ENCODE measurements around the gene SH3BP5L.

SH3BP5L gene

DNA sequence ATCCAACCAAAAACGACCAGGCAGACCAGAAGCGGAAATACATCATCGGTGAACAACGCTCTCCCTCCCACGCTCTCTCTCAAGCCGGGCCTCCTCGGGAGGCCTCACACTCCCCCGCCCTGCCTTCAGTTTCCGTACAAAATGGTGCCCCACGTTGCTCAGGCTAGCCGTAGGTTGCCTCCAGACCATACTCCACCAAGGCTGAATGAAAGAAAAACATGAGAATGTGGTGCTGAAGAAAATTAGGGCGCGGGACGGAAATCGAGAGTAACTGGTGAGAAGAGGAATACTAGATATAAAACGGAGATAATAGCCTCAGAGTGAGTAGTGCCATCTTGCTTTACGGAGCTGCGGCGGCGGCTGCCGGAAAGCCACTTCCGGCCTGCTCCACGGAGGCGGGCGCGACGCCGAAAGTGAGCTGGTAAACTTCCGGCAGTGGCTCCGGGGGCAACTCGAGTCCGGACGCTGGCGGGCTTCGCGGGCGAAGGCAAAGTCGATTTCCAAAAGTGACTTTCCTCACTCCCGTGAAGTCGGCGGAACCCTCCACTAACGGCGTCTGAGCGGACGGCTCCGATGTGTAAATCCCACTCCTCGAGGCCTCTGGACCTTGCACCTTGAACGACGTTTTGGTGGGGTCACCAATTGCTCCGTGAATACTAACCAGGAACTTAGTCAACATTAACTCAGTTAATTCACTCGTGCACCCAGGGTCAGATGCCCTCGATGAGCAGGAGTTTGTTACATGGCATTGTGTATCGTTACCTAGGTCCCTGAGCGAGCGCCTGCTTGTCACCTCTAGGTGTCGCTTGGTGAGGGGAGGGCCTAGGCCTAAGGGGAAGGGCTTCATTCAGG is at the start of gene SH3BP5L:
Gene SH3BP5L, minus strand, starts transcription at position 7 of the 852 bp plus-strand sequence. CDS start 980 bp downstream, outside the sequence.
- DNase-seq: peak; percentile 97

- peak; percentile 99 for DNase-seq
Observed at GRCh38 chr1:248873993-248874533, 48.3 kb upstream of the SH3BP5L start.

GRCh38 chr1:248873409-248873992 is 47.8 kb upstream of the SH3BP5L start:
- peak; percentile 99 for DNase-seq

DNA sequence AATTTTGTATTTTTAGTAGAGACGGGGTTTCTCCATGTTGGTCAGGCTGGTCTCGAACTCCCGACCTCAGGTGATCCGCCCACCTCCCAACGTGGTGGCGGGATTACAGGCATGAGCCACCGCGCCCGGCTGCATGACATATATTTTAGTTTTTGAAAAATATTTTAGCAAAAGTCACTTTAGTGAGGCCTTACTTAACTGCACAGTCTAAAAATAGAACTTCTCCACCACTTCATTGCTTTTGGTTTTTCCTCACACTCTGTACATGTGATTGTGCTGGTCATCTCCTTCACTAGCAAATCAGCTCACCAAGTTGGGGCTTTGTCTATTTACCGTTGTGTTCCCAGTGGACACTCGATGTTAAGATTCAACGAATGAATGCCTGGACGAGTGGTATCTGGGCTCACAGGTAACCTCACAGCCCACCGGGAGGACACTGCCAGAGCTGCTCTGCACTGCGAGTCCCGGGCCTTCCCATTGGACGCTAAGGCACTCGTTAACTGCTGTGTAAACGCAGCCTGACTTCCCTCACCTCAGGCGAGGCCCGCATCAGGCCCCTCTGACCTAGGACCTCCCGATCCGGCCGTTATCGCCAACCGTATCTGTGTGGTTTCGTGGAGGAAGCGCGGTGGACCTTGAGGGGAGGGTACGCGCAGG is 47.2 kb upstream of the SH3BP5L start:
- peak; percentile 70 for DNase-seq

GRCh38 chr1:248871837-248872401 is 46.2 kb upstream of the SH3BP5L start:
- DNase-seq: no peak

DNA sequence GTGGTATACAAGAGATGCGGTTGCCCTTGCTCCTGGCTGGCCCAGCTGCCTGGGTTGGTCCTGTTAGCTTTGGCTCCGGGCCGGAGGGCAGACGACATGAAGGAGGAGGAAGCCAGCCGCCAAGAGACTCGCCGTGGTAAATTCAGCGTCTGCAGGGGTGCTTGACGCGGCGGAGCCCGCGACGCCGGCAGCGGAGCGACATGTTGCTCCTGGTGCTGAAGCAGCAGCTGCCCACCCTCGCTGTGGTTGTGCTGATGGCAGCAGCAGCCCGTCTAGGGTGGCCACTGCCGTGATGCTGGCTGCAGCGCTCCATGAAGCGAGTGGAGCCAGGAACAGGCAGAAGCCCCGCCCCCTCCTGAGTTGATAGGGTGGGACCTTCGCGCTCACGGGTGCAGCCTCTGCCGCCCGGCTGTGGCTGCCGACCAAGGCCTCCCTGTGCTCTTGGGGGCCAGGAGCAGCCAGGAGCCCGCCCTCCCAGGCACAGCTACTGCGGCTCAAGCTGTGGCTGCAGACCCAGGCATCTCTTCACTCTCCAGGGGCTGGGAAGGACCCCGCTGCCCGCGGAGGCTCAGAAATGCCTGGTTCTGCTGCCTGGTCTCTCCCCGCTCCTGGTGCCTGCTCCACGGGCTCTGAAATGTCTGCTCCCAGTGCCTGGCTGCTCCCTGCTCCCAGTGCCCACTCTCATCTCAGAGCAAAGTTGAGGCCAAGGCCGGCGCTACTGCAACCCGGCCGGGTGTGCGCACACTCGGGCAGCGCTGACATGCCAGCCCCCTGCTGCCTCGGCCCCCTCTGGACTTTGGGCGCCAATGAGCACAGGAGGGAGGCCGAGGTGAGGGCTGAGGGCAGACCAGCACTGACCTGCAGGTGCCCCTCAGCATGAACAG is 37.5 kb upstream of the SH3BP5L start:
- DNase-seq: peak; percentile 91

DNA sequence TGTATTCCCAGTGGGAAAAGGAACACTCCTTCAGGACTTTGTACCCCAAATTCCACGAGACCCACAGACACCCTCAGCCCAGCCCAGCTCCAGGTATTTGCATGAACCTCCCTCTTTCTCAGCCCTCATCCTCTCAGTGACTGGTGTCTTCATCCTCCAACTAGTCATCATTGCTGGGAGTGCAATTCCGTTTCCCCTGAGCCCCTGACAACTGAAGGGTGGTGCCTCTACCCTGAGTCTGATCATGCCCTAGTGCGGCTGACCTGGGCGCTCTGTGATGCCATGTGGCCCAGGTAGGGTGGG is 36.9 kb upstream of the SH3BP5L start:
- no peak for DNase-seq

DNA sequence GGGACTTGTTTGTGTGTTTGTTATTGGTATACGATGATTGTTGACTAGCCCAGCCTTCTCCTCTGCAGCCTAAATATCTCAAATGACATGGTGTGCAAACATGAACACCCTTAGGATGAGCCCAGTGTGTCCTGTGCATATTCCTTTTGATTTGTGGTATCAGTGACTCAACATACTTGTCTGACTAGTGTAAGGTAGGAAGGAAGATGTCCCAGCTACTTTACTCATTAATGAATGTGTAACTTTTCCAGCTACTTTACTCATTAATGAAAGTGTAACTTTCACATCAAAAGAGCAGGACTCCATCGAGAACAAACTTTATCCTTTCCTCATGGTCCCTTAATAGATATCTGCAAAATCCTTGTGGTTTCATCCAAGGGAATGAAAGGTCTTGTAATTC is 35.9 kb upstream of the SH3BP5L start:
- no peak for DNase-seq

- DNase-seq: no peak
Observed at GRCh38 chr1:248860007-248860406, 34.3 kb upstream of the SH3BP5L start.

DNA sequence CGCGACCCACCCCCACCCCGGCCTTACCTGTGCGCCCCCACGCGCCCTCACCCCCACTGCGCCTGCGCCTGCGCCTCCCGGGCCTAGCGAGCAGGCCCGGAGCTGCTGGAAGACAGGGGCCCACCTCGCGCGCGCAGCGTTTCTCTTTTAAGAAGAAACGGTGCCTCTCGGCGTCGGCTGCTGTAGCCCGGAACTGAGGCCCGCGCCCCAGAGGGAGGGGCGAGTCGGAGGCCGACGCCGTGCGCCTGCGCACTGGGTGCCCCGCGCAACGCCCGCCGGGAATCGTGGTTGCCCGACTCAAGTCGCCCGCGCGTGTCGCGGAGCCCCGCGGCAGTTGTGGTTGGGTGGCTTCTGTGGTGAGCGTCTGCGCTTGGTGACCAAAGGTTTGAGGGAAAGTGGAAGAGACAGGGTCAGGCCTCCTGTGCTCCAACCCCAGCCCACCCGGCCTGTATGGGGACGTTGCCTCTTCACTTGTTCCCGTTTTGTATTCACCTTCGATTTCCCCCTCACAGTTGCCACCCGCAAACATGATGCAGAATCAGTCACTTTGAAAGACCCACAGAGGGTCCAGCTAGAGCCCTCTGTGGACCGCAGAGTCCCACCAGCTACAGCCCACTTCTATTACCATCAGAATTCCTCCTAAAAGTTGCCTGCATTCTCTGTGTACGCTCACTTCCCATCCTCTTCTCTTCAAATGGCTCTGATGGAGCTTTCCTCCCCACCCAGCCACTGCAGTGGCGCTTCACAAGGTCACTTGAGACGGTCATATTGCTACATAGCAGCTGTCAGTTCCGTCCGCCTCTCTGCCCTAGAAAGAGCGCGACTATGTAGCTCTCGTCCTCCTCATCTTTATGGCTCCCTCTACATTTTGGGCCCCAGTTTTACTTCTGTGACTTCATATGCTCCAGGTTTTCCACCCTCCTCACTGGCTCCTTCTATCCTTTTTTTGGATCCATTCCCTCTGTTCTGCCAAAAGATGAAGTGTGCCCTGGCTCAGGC is 33.5 kb upstream of the SH3BP5L start, which contains the start of gene ZNF692:
Gene ZNF692, minus strand, starts transcription at position 195 of the 999 bp plus-strand sequence. CDS start 776 bp downstream, outside the sequence.
- DNase-seq: peak; percentile 98

DNA sequence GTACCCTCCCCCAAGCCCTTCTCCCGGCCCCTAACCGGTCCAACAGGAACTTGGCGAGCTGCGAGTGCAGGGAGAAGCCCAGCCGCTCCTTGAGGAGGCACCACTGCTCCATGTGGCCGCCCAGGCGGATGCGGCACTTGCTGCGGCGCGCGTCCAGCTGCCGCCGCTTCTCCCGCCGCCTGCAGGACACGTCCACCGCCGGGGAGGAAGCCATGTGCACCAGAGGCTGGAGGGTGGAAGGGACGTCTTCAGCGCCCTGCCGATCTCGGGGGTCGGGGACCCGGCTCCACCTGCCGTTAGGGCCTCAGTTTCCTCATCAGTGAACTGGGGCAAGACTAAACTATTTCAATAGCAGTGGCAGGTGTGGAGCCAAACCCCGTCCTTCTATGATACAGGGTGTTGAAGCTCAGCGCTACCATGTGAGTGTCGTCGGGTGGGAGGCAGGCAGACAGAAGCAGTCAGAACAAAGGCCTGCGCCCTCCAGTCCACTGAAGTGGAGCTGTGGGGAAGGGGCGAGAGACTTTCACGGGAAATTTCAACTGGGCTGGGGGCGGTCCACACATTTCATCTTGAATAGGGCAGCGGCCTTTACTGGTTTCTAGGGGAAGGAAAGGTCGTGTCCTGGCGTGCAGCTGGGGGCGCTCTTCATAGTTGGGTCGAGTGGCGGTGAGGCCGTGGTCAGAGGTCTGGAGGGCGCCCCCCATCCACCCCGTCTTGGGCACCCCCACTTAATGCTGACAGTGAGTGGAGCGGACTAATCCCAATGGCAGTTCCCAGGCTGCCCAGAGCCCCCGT is 32.6 kb upstream of the SH3BP5L start:
- DNase-seq: peak; percentile 79

- no peak for DNase-seq
Observed at GRCh38 chr1:248857749-248858095, 32.0 kb upstream of the SH3BP5L start.

- DNase-seq: no peak
Observed at GRCh38 chr1:248857201-248857600, 31.5 kb upstream of the SH3BP5L start.

DNA sequence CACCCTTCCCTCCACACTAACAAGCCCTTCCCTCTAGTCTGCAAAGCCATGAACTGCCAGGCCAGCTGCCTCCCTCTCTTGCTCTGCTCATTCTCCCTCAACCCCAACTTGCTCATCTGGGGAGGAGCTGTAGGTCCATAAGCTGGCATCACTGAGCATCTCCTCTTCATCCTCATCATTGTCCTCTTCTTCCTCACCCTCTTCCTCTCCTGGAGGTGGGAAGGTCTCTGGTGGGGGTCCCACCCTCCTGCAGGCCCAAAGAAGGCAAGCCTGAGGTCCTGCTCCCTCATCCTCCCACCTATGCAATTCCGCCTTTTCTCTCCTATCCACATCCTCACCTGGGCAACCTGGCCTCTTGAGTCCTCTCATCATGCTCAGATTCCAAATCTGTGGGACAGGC is 30.5 kb upstream of the SH3BP5L start:
- no peak for DNase-seq

DNA sequence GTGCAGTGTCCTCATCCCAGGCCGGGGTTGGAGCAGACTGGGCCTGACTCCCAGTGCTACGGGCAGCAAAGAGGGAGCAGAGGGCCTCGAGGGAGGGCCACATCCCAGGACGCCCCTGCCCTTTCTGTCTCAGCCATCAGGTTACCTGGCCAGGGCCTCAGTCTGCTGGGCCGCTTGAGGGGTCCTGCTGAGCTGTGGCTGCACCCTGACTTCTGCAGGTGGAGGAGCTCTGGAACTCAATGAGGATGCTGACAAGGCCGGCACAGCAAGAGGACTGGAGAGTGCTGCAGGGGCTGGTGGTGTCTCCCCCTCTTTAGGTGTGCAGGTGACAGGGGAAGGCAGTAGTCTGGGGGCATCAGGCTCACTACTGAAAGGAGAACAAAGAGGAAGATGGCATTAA is 29.9 kb upstream of the SH3BP5L start:
- DNase-seq: no peak

GRCh38 chr1:248853663-248854375 is 28.1 kb upstream of the SH3BP5L start:
- DNase-seq: no peak

DNA sequence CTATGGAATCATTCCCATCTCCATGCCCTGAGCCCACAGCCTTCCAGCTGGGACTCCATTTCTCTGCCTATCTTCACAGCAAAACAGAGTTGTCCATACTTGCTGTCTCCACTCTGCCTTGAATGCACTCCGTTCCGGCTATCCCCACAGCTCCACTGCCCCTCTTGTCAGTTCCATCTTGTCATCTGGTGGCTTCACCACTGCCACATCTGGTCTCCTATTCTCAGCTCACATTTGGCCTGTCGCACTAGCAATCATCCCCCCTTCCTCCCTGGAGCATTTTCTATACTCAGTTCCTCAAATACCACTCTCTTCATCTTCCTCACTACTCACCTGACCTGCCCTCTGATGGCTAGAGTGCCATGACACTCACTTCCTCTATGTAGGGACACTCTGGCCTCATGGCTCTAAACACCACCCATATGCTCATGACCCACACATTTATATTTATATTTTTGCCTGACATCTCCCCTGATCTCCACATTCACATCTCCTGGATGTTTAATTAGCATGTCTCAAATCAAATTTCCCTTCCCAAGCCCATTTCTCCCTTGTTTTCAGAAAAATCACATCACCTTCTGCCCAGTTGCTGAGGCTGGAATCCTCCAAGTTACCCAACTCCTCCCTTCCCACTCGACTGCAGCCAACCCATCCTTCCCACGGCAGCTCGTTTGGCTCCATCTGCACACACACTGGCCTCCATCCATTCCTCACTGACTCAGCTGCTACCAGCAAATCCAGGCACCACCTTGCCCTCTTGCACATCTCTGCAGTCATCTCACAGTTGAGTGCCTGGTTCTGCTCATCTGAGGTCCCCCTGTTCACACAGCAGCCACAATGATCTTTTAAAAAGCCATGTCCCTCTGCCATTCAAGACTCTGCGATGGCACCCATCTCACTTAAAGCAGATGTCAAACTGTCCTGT is 27.0 kb upstream of the SH3BP5L start:
- DNase-seq: no peak

DNA sequence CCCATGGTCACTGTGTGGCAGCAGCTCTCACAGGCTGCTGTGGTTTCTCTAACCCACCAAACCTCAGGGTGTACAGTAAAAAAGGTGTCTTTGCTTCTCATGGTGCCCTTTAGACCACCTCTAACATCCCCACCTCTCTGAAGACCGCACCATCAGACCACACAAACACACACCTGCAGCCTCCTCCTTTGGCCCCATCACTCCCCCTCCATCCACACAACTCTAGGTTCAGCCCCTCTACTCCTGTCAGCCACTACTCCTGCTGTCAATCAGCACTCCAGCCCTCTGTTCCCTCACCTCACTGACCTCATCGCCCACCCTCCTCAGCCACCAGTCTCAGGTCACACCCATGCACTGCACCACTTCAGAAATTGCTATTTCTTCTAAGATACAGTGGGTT is 25.7 kb upstream of the SH3BP5L start:
- DNase-seq: no peak

Measured in NCI-H1694 treated with DMSO at 0.1 percent for 48 hours (cell line).